ENCODE data around the gene UBE3D. TPM values are rescaled to one million over a fixed set of nuclear protein-coding genes. Genes with fewer than 3 reads are reported as not detected.
"Not testable (repeated sequence)": the region's sequence is repeated elsewhere in the genome, so short reads cannot be mapped to it uniquely, and the experiment has no call there.

Gene UBE3D
- total RNA-seq, 2 donors from 2014 or later, result 6.2 to 11.0 TPM

DNA sequence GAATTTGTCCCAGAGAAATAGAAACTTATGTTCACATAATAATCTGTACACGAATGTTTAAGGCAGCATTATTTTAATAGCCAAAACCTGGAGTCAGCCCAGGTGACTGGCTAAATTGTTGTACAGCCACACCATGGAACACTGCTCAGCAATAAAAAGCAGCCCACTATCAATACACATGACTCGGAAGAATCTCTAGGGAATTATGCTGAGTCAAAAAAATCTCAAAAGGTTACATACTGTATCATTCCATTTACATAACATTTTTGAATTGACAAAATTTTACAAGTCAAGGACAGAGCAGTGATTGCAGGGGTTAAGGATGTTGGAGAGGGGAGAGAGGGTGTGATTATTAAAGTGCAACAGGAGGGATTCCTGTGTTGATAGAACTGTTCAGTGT is 163.4 kb downstream of the UBE3D start:
- no peaks in the 10 kb centered on the region for H3K4me1 Mint-ChIP-seq

GRCh38 chr6:82894653-82895259 is 170.9 kb downstream of the UBE3D start:
- H3K36me3 Mint-ChIP-seq (ENCODE audit: low read depth), result no peaks in the 10 kb centered on the region
- no peak for ATAC-seq (replicated peaks)
- no peaks in the 10 kb centered on the region for H3K9me3 Mint-ChIP-seq
- H3K4me3 Mint-ChIP-seq, result no peak overlapping the region
- H3K4me1 Mint-ChIP-seq, result no peaks in the 10 kb centered on the region
- no peak overlapping the region for H3K27ac Mint-ChIP-seq
- no peaks in the 10 kb centered on the region for H3K27me3 Mint-ChIP-seq

More for the DNA sequence above, 163.4 kb downstream of the UBE3D start:
- no peak for ATAC-seq (replicated peaks)
- Mint-ChIP-seq H3K27ac (no peak overlapping the region), H3K27me3 (no peaks in the 10 kb centered on the region), H3K36me3 (ENCODE audit: low read depth) (no peaks in the 10 kb centered on the region), H3K9me3 (no peaks in the 10 kb centered on the region), H3K4me3 (no peak overlapping the region)

GRCh38 chr6:82893889-82894652 is 171.6 kb downstream of the UBE3D start:
- ATAC-seq (replicated peaks), result no peak
- no peaks in the 10 kb centered on the region for H3K36me3 Mint-ChIP-seq (ENCODE audit: low read depth)
- no peaks in the 10 kb centered on the region for H3K4me1 Mint-ChIP-seq
- no peak overlapping the region for H3K4me3 Mint-ChIP-seq
- H3K27me3 Mint-ChIP-seq, result no peaks in the 10 kb centered on the region
- no peaks in the 10 kb centered on the region for H3K9me3 Mint-ChIP-seq
- H3K27ac Mint-ChIP-seq, result no peak overlapping the region

DNA sequence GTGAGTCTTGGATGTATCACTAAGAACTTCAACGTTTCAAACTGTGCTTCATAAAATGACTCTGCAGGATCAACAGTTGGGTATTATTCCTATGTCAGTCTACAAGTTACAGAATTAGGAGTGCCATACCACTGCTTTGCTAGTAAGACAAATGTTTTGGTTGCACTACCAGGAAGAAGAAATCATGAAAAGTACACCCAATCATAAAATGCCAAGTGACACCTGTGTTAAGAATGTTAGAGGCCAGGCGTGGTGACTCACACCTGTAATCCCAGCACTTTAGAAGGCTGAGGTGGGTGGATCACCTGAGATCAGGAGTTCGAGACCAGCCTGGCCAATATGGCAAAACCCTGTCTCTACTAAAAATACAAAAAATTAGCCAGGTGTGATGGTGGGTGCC is 174.1 kb downstream of the UBE3D start:
- not testable (repeated sequence) for H3K9me3 Mint-ChIP-seq; H3K36me3 Mint-ChIP-seq (ENCODE audit: low read depth); H3K4me3 Mint-ChIP-seq; ATAC-seq (replicated peaks); H3K27ac Mint-ChIP-seq; H3K27me3 Mint-ChIP-seq; H3K4me1 Mint-ChIP-seq

GRCh38 chr6:82891076-82891475 is 174.6 kb downstream of the UBE3D start:
- Mint-ChIP-seq H3K4me3 (no peak overlapping the region), H3K27ac (no peak overlapping the region), H3K4me1 (no peaks in the 10 kb centered on the region), H3K9me3 (no peaks in the 10 kb centered on the region), H3K27me3 (no peaks in the 10 kb centered on the region), H3K36me3 (ENCODE audit: low read depth) (no peaks in the 10 kb centered on the region)
- no peak for ATAC-seq (replicated peaks)

DNA sequence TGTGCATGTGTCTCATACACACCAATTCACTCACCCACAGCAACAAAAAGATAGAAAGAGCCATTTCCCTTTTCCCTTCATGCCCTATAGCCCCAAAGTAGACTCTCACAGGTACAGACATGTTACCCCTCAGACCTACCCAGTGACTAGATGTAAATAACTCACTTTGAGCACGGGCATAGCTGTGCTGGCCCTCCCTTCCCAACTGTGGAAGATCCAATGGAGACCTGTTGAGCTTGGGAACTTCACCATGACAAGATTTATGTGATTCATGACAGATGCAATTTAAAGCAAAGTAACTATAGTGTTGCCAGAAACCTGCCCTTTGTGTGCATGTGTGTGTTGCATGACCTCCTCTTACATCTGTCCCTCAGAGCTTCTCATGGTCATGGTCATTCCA is 175.4 kb downstream of the UBE3D start:
- no peaks in the 10 kb centered on the region for H3K36me3 Mint-ChIP-seq (ENCODE audit: low read depth)
- ATAC-seq (replicated peaks), result no peak
- H3K4me3 Mint-ChIP-seq, result no peak overlapping the region
- no peaks in the 10 kb centered on the region for H3K9me3 Mint-ChIP-seq
- H3K27me3 Mint-ChIP-seq, result no peaks in the 10 kb centered on the region
- H3K27ac Mint-ChIP-seq, result no peak overlapping the region
- no peaks in the 10 kb centered on the region for H3K4me1 Mint-ChIP-seq

DNA sequence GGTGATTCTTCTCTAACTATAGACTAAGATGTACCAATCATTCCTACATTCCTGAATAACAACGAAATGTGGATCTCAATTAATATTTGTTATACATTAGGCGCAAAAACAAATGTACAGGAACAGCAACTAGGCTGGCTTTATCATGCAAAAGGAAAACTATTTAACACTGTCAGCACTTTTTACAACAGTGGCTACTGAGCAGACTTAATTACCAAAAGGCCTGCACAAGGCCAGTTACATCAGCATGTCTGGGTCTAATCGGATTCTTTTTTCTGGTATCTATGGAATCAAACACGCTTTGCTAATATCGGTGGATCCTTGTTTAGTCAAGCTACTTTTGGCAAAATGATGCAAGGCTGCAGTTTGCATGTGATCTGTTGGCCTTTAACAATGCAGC is 176.5 kb downstream of the UBE3D start:
- no peaks in the 10 kb centered on the region for H3K9me3 Mint-ChIP-seq
- no peaks in the 10 kb centered on the region for H3K4me1 Mint-ChIP-seq
- H3K4me3 Mint-ChIP-seq, result no peak overlapping the region
- no peak overlapping the region for H3K27ac Mint-ChIP-seq
- H3K36me3 Mint-ChIP-seq (ENCODE audit: low read depth), result no peaks in the 10 kb centered on the region
- no peak for ATAC-seq (replicated peaks)
- no peaks in the 10 kb centered on the region for H3K27me3 Mint-ChIP-seq

DNA sequence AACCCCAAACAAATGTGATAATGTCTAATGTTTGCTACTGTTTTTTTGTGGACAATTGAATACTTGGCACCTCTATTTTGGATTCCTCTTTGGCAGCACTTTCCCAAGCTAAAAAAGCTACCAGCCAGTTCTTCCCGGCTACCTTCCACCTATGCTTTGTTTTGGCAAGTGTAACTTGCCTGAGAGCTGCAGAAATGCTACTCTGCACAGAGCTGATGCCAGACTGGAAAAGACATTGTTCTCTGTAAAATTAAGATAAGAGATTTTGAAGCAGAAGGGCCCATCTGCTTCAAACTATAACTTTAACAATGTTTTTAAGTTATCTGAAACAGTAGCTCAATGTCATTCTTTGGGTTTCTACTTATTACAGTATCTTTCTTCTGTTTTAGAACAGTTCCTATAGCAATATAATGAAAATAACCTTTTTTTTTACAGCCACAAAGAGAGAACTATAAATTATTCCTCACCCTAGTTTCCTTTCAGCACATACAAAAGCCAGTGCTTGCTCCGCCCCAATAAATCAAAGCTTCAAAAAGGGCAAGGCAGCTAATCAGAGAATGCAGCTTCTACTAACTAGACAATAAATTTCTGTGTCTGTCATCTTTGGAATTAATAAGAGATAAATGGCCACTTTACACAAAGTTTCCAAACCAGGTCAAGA is 183.1 kb downstream of the UBE3D start:
- Mint-ChIP-seq H3K4me1 (no peaks in the 10 kb centered on the region), H3K36me3 (ENCODE audit: low read depth) (no peaks in the 10 kb centered on the region), H3K4me3 (no peak overlapping the region), H3K9me3 (no peaks in the 10 kb centered on the region), H3K27me3 (no peaks in the 10 kb centered on the region), H3K27ac (no peak overlapping the region)
- ATAC-seq (replicated peaks), result no peak

DNA sequence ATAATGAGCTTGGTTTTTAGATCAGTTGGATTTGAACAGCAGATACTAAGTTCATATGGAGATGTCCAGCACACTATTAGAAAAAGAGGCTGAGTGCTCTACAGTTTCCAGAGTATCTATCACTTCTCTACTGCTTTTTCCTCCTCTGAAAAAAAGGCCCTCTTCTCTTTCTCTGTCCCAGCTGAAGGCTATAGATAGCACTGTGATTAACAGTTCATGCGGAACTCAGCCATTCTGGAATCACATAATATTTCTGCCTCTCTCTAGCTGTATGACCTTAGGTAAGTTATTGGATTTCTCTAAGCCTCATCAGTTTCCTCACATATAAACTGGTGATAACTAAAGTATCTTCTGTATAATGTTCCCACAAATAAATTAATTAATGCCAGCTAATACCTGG is 184.1 kb downstream of the UBE3D start:
- Mint-ChIP-seq H3K9me3 (no peaks in the 10 kb centered on the region), H3K27me3 (no peaks in the 10 kb centered on the region), H3K4me3 (no peak overlapping the region), H3K4me1 (no peaks in the 10 kb centered on the region), H3K27ac (no peak overlapping the region), H3K36me3 (ENCODE audit: low read depth) (no peaks in the 10 kb centered on the region)
- ATAC-seq (replicated peaks), result no peak

- Mint-ChIP-seq H3K27ac (no peak overlapping the region), H3K4me1 (no peaks in the 10 kb centered on the region), H3K27me3 (no peaks in the 10 kb centered on the region), H3K36me3 (ENCODE audit: low read depth) (no peaks in the 10 kb centered on the region), H3K9me3 (no peaks in the 10 kb centered on the region), H3K4me3 (no peak overlapping the region)
- ATAC-seq (replicated peaks), result no peak
Observed at GRCh38 chr6:82878812-82879211, 186.8 kb downstream of the UBE3D start.

DNA sequence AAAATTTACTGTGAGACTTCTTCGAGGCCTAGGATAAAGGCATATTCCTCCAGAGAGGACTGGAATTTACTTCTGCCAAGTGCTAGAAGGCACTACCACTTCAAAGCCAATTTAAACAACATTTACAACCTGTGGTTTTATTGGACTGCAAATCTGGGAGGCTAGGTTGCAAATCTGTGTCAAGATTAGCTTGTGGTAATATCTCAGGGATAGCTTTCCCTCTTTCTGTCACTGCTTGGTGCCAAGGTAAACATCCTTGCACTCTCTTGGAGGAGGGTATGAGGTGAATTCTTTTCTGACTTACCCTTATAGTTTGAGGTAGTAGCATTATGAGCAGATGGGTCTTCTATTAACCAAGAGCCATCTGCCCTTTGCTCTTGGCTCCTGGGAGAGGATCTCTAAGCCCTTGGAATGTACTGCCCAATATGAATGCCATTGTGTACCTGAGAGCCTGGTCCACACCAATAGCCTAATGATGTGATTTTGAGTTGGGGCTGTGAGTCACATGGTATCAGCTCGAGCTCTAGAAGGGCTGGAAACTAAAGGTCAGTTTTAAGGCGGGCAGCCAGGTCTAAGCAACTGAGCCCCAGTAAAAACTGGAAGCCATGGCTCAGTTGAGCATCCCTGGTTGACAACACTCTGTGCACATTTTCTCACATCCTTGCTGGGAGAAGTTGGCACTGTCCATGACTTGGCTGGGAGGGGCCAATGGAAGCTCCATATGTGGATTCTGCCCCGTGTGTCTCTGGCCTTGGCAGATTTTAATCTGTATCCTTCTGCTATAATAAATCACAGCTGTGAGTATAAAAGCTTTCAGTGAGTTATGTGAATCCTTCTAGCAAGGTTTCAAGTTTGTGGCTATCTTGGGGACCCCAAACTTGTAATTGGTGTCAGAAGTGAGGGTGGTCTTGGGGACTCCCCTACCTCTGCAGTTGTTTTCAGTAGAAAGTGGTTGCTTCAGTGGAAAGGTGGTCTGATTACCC is 188.1 kb downstream of the UBE3D start:
- Mint-ChIP-seq H3K27me3 (no peaks in the 10 kb centered on the region), H3K27ac (no peak overlapping the region), H3K4me3 (no peak overlapping the region), H3K9me3 (no peaks in the 10 kb centered on the region), H3K36me3 (ENCODE audit: low read depth) (no peaks in the 10 kb centered on the region), H3K4me1 (no peaks in the 10 kb centered on the region)
- ATAC-seq (replicated peaks), result no peak

- H3K9me3 Mint-ChIP-seq, result no peaks in the 10 kb centered on the region
- H3K4me3 Mint-ChIP-seq, result no peak overlapping the region
- no peaks in the 10 kb centered on the region for H3K27me3 Mint-ChIP-seq
- no peak overlapping the region for H3K27ac Mint-ChIP-seq
- H3K36me3 Mint-ChIP-seq (ENCODE audit: low read depth), result no peaks in the 10 kb centered on the region
- ATAC-seq (replicated peaks), result no peak
- H3K4me1 Mint-ChIP-seq, result no peaks in the 10 kb centered on the region
Observed at GRCh38 chr6:82875573-82876185, 190.0 kb downstream of the UBE3D start.

DNA sequence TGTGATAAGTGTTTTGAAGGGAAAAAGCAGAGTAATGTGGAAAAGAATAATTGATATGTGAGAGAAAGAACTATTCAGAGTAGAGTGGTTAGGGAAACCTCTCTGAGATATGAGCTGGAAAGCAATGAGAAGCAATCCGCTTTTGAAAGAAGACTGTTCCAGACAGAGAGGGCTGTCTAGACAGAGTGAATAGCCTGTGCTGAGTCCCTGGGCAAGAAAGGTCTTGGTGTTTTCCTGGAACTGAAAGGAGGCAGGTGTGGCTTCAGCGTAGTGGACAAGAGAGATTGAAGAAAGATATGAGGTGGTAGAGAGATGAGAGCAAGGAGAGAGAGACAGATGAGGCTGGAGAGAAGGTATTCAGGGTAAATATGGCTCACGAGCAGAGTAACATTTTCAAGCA is 190.8 kb downstream of the UBE3D start:
- no peaks in the 10 kb centered on the region for H3K9me3 Mint-ChIP-seq
- H3K27me3 Mint-ChIP-seq, result no peaks in the 10 kb centered on the region
- H3K27ac Mint-ChIP-seq, result no peak overlapping the region
- no peak overlapping the region for H3K4me3 Mint-ChIP-seq
- no peaks in the 10 kb centered on the region for H3K36me3 Mint-ChIP-seq (ENCODE audit: low read depth)
- no peak for ATAC-seq (replicated peaks)
- no peaks in the 10 kb centered on the region for H3K4me1 Mint-ChIP-seq

- no peaks in the 10 kb centered on the region for H3K9me3 Mint-ChIP-seq
- no peak overlapping the region for H3K27ac Mint-ChIP-seq
- no peaks in the 10 kb centered on the region for H3K4me1 Mint-ChIP-seq
- no peaks in the 10 kb centered on the region for H3K36me3 Mint-ChIP-seq (ENCODE audit: low read depth)
- no peak overlapping the region for H3K4me3 Mint-ChIP-seq
- H3K27me3 Mint-ChIP-seq, result no peaks in the 10 kb centered on the region
- no peak for ATAC-seq (replicated peaks)
Observed at GRCh38 chr6:82872185-82872584, 193.5 kb downstream of the UBE3D start.

Data from activated T-helper 17 cell treated with anti-CD3 and anti-CD28 coated beads, Interleukin-2, amount 50 U/mL, for 72 hours (primary cell).